Gastrocnemius medialis (tissue), 4 donors: ENCODE measurements around the gene RAB43. TPM values are rescaled to one million over a fixed set of nuclear protein-coding genes. Genes with fewer than 3 reads are reported as not detected.
"Not testable (repeated sequence)": the region's sequence is repeated elsewhere in the genome, so short reads cannot be mapped to it uniquely, and the experiment has no call there.

Source experiments
- ATAC-seq, 2 donors: fragments of 150-250 bp; one replicate each; pipeline ENCODE4 v1.9.1; 2016
- DNase-seq, 2 donors: peaks; one replicate each; pipeline ENCODE4 v3.0.0-alpha.2; 2019
- H3K27ac ChIP-seq, 4 donors: fragments of 200-600 bp; sonication (generic); 1 replicate in 1 of 4; 2 replicates in 3 of 4; pipeline ENCODE4 v1.5.1; 2016 to 2018; ENCODE audit warnings: mild to moderate bottlenecking in 2 of 4, moderate library complexity in 1 of 4
- H3K27me3 ChIP-seq, 3 donors: fragments of 200-600 bp; sonication (generic) in 2 of 3; 1 replicate in 1 of 3; 2 replicates in 2 of 3; pipeline versions ENCODE4 v1.5.1 to v1.6.0; 2016 to 2019; ENCODE audit warnings: mild to moderate bottlenecking in 1 of 3, moderate library complexity in 1 of 3
- H3K36me3 ChIP-seq, 2 donors: fragments of 200-600 bp; sonication (generic) in 1 of 2; one replicate each; pipeline ENCODE4 v1.5.1; 2017 to 2018
- H3K4me1 ChIP-seq, 2 donors: fragments of 200-600 bp; sonication (generic) in 1 of 2; one replicate each; pipeline ENCODE4 v1.5.1; 2016 to 2017; ENCODE audit warnings: mild to moderate bottlenecking in 2 of 2
- H3K4me3 ChIP-seq, 4 donors: fragments of 200-600 bp; sonication (generic) in 3 of 4; 1 replicate in 1 of 4; 2 replicates in 3 of 4; pipeline ENCODE4 v1.5.1; 2016 to 2019; ENCODE audit warnings: mild to moderate bottlenecking in 2 of 4
- H3K9me3 ChIP-seq, 3 donors: fragments of 200-600 bp; sonication (generic) in 2 of 3; 1 replicate in 1 of 3; 2 replicates in 2 of 3; pipeline ENCODE4 v1.5.1; 2016 to 2019
- POLR2A ChIP-seq, 2 donors: fragments of 450-650 bp; IDR thresholded peaks; one replicate each; pipeline ENCODE4 v1.6.1; 2017; ENCODE audit warnings: antibody characterized with exemption in 2 of 2, mild to moderate bottlenecking in 2 of 2, moderate library complexity in 2 of 2
- in situ Hi-C, 4 donors: fragments of 200-750 bp; cut with MboI; loops; one replicate each; pipeline versions ENCODE4 v1.15.0 to v1.8.0; 2017; ENCODE audit warnings: low sequenced_read_pairs in 4 of 4
- intact Hi-C: fragments of 100-400 bp; cut with DNase I; formaldehyde crosslinking; loops from one replicate; pipeline ENCODE4 v1.15.1; 2023; ENCODE audit warnings: low total_unique reads
- total RNA-seq, 4 donors: library from RNA; depleted of rRNA; stranded (reverse); fragments of >200 nt; gene quantifications; one replicate each; pipeline versions ENCODE4 v1.1.0 to v1.2.3, GENCODE V29; 2016
- TF ChIP-seq, protein P1 (sequence below), 5 experiments: fragments of 450-650 bp in 3 of 5; fragments of 200-600 bp in 2 of 5; sonication (generic) in 2 of 5; IDR thresholded peaks in 4 of 5; conservative IDR thresholded peaks in 1 of 5; 1 replicate in 4 of 5; 2 replicates in 1 of 5; pipeline ENCODE4 v1.5.1; 2016 to 2019; ENCODE audit warnings: antibody characterized with exemption in 5 of 5, mild to moderate bottlenecking in 3 of 5, moderate library complexity in 3 of 5

The RAB43 gene
- total RNA-seq, 4 donors from 2014 or later: 1.1 to 3.9 (median 2.5) TPM

DNA sequence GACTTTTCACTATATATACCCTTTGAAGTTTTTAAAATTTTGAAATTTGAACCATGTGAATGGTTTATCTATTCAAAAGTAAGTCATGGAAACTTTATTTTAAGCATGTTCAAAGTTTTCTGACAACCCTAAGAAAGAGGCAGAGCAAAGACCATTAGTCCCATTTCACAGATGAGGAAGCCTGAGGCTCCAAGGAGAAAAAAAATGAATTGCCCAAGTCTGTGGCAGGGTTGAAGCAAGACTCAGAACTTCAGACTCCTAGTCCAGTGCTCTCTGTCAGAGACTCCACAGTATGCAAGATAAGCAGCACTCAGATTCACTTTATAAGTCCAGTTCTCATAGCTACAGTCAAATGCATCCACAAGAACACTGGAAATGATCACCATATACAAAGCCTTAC, 4.5 kb downstream of the RAB43 start:
- no peak overlapping the region for H3K4me3 ChIP-seq
- DNase-seq (no peak), ATAC-seq (no peak)
- intact Hi-C loops: no loop called here
- H3K27ac ChIP-seq: no peak overlapping the region
- peaks cover 0 to 5% of the 10 kb centered on the region in 2 donors for H3K36me3 ChIP-seq
- no peaks in the 10 kb centered on the region for H3K27me3 ChIP-seq
- no peaks in the 10 kb centered on the region for H3K9me3 ChIP-seq
- in situ Hi-C loops: no loop called here
- peaks cover 15 to 18% of the 10 kb centered on the region in 2 donors for H3K4me1 ChIP-seq
- TF ChIP-seq POLR2A (IDR thresholded peaks at IDR 0.05): no peak
- TF ChIP-seq, protein P1, sequence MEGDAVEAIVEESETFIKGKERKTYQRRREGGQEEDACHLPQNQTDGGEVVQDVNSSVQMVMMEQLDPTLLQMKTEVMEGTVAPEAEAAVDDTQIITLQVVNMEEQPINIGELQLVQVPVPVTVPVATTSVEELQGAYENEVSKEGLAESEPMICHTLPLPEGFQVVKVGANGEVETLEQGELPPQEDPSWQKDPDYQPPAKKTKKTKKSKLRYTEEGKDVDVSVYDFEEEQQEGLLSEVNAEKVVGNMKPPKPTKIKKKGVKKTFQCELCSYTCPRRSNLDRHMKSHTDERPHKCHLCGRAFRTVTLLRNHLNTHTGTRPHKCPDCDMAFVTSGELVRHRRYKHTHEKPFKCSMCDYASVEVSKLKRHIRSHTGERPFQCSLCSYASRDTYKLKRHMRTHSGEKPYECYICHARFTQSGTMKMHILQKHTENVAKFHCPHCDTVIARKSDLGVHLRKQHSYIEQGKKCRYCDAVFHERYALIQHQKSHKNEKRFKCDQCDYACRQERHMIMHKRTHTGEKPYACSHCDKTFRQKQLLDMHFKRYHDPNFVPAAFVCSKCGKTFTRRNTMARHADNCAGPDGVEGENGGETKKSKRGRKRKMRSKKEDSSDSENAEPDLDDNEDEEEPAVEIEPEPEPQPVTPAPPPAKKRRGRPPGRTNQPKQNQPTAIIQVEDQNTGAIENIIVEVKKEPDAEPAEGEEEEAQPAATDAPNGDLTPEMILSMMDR (IDR thresholded peaks at IDR 0.05 in 4 of 5, conservative IDR thresholded peaks at IDR 0.05 in 1 of 5): no peak

DNA sequence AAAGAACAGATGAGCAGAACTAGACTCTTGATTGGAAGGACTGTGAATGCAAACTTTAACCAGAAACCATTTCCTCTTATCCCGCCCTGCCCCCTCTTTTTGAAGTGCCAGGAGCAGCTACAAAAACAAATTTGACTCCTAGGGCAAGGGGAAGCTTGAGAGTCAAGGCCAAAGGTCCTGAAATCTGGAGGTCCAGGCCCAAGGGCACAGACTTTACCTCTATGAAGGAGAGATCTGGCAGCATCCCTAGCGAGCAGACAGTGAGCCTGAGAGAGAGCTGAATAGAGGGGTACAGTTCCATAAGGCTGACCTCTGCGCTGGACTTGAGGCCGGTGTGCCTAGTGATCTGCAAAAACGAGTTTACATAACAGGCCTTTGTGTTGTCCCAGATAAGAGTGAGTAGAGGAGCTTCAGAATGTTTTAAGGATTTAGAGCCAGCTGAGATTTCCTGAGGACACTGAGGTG, 5.1 kb downstream of the RAB43 start:
- intact Hi-C loops: no loop called here
- DNase-seq: no peak

DNA sequence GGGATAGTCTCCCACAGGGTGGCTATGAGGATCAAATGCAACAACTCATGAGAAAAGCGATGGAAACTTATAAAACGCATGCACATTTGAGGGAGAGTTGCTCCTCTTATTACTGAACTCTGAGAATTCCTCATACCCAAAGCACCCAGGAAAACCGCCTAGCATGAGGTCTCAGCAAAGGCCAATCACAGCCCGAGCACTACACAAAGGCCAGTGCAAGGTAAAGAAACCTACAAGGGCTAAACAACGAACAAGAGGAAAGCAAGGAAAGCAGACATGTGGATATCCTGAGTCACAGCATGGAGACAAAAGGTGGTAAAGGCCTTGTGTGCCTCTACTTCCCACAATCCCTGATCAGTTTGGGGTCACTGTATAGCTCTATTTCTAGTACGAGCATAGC, 7.1 kb downstream of the RAB43 start:
- Histone ChIP-seq H3K36me3 (peaks cover 0 to 5% of the 10 kb centered on the region in 2 donors), H3K9me3 (no peaks in the 10 kb centered on the region), H3K27me3 (no peaks in the 10 kb centered on the region), H3K4me1 (peaks cover under 1 to 5% of the 10 kb centered on the region in 2 donors), H3K27ac (no peak overlapping the region), H3K4me3 (no peak overlapping the region)
- no peak for TF ChIP-seq POLR2A (IDR thresholded peaks at IDR 0.05)
- TF ChIP-seq, protein P1 (IDR thresholded peaks at IDR 0.05 in 4 of 5, conservative IDR thresholded peaks at IDR 0.05 in 1 of 5): no peak
- in situ Hi-C loops: no loop called here
- DNase-seq: no peak
- ATAC-seq: no peak
- intact Hi-C loops: no loop called here

More for the DNA sequence above, 5.1 kb downstream of the RAB43 start:
- in situ Hi-C loops: no loop called here
- no peak overlapping the region for H3K4me3 ChIP-seq
- TF ChIP-seq POLR2A (IDR thresholded peaks at IDR 0.05): no peak
- TF ChIP-seq, protein P1 (IDR thresholded peaks at IDR 0.05 in 4 of 5, conservative IDR thresholded peaks at IDR 0.05 in 1 of 5): no peak
- no peak overlapping the region for H3K27ac ChIP-seq
- H3K4me1 ChIP-seq: peaks cover 15% of the 10 kb centered on the region in 2 donors
- H3K27me3 ChIP-seq: no peaks in the 10 kb centered on the region
- ATAC-seq: no peak
- H3K9me3 ChIP-seq: no peaks in the 10 kb centered on the region
- H3K36me3 ChIP-seq: peaks cover 0 to 5% of the 10 kb centered on the region in 2 donors

DNA sequence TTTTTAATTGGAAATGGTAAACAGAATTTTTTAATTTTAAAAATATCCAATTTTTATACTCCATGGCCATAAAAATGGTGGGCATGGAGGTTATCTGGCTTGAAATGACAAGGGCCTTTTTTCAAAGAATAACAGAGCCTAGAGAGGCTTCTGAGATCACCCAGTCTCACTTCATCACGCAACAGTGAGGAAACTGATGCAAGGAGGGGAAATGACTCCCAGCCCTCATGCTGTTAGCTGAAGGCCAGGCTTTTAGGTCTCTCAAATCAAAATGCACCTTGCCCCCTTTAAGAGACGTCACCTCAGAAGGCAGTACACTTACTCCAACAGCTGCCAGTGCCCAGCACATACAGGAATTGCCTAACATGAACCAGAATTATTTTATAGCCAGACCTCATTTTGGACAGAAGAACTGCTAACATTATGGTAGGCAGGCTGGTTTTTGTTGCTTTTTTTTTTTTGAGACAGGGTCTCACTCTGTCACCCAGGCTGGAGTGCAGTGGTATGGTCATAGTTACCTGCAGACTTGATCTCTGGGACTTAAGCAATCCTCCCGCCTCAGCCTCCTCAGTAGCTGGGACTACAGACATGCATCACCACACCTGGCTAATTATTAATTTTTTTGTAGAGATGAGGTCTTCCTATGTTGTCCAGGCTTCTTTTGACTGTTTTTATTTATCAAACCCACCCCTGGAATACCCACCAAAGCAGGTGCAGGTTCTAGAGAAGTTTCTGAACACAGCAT, 9.1 kb downstream of the RAB43 start:
- intact Hi-C loops: no loop called here
- ATAC-seq (no peak), DNase-seq (no peak)

DNA sequence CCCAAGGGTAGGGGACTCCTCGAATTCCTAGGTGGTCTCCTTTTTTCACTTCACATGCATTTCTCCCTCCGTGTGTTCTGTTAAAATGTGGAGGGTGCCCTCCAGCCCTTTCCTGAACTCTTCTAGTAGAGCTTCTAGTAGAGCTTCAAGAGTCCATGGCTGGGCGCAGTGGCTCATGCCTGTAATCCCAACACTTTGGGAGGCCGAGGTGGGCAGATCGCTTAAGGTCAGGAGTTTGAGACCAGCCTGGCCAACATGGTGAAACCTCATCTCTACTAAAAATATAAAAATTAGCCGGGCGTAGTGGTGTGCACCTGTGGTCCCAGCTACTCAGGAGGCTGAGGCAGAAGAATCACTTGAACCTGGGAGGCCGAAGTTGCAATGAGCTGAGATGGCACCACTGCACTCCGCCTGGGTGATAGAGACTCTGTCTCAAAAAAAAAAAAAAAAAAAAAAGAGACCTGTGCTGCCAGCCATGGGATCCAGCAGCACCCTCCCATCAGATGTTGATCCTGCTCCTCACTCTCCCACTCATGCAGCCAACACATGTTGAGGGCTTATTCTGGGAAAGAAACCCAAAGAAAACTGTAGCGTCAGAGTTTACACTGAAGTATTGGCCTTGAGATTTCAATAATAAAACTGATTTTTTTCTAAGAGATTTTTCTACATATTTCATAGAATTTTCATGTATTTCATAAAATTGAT, 10.4 kb downstream of the RAB43 start:
- in situ Hi-C loops, H3K4me1 ChIP-seq, H3K9me3 ChIP-seq, H3K27ac ChIP-seq, intact Hi-C loops, ATAC-seq, H3K4me3 ChIP-seq, H3K27me3 ChIP-seq, DNase-seq: not testable (repeated sequence)
- H3K36me3 ChIP-seq: peaks cover 0 to 12% of the 10 kb centered on the region in 2 donors

More for the DNA sequence above, 9.1 kb downstream of the RAB43 start:
- Histone ChIP-seq H3K9me3 (no peaks in the 10 kb centered on the region), H3K36me3 (peaks cover 0 to 12% of the 10 kb centered on the region in 2 donors), H3K27me3 (no peaks in the 10 kb centered on the region), H3K4me1 (no peaks in the 10 kb centered on the region), H3K4me3 (no peak overlapping the region), H3K27ac (no peak overlapping the region)
- no peak for TF ChIP-seq POLR2A (IDR thresholded peaks at IDR 0.05)
- TF ChIP-seq, protein P1 (IDR thresholded peaks at IDR 0.05 in 4 of 5, conservative IDR thresholded peaks at IDR 0.05 in 1 of 5): no peak
- in situ Hi-C loops: no loop called here
